ENCODE results near the gene IFNAR2. TPM values are rescaled to one million over a fixed set of nuclear protein-coding genes. Genes with fewer than 3 reads are reported as not detected.

Gene IFNAR2
- total and polyA plus RNA-seq, 2 experiments from 2014 or later = 16.8 to 18.2 TPM

DNA sequence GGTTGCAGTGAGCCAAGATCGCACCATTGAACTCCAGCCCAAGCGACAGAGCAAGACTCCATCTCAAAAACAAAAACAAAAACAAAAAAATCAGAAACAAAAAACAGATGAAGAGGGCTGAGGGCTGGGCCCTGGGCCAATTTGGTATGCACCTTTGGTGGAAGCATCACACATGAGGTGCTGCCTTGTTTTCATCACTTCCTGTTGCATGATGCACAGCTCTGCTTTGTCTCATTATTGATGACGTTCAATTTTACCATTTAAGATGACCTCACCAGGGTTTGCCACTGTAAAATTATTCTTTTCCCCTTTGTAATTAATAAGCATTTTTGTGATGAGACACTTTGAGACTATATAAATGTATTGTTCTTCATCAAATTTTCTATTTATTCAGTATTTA is 9.8 kb upstream of the IFNAR2 start:
- Mint-ChIP-seq H3K36me3 (ENCODE audit: low read depth) (no peaks in the 10 kb centered on the region; the same call in 2 of the 3 replicates), H3K4me3 (no peak overlapping the region), H3K9me3 (peaks cover 7% of the 10 kb centered on the region; the same call in 2 of the 3 replicates), H3K4me1 (peaks cover 16% of the 10 kb centered on the region), H3K27ac (no peak overlapping the region), H3K27me3 (ENCODE audit: insufficient read depth, low read depth, poor library complexity) (peaks cover 5% of the 10 kb centered on the region)
- H3F3A ChIP-seq (replicated peaks; ENCODE audit: low read depth) = no peaks in the 10 kb centered on the region
- DNase-seq (ENCODE audit: low spot score) (no peak), ATAC-seq (no peak)
- peaks cover 10% of the 10 kb centered on the region for H3K9me2 ChIP-seq (ENCODE audit: insufficient read depth)
- H4K20me1 ChIP-seq (replicated peaks; ENCODE audit: insufficient read depth) = no peaks in the 10 kb centered on the region
- H2AFZ ChIP-seq = no peak overlapping the region
- no peak overlapping the region for H3K4me2 ChIP-seq
- no peak overlapping the region for H3K4me3 ChIP-seq
- no peaks in the 10 kb centered on the region for H3K79me2 ChIP-seq (replicated peaks; ENCODE audit: insufficient read depth)
- TF ChIP-seq EZH2phosphoT487 (IDR thresholded peaks at IDR 0.05; ENCODE audit: unreplicated experiment) (no peak), STAT1 (IDR thresholded peaks at IDR 0.05; ENCODE audit: unreplicated experiment) (no peak), ZNF331 (CRISPR knock-in tag; IDR thresholded peaks at IDR 0.05; ENCODE audit: low read depth) (no peak), POLR2AphosphoS5 (IDR thresholded peaks at IDR 0.05; ENCODE audit: low read depth) (no peak), EZH2 (IDR thresholded peaks at IDR 0.05; ENCODE audit: low read depth, unreplicated experiment) (no peak), NANOG (IDR thresholded peaks at IDR 0.05; ENCODE audit: borderline replicate concordance) (no peak), REST (IDR thresholded peaks at IDR 0.05; ENCODE audit: unreplicated experiment) (no peak), CREB1 (CRISPR knock-in tag; IDR thresholded peaks at IDR 0.05; ENCODE audit: low read depth) (no peak), JUNB (IDR thresholded peaks at IDR 0.05; ENCODE audit: unreplicated experiment) (no peak), ZNF114 (CRISPR knock-in tag; IDR thresholded peaks at IDR 0.05) (no peak)
- TF ChIP-seq, protein P1, sequence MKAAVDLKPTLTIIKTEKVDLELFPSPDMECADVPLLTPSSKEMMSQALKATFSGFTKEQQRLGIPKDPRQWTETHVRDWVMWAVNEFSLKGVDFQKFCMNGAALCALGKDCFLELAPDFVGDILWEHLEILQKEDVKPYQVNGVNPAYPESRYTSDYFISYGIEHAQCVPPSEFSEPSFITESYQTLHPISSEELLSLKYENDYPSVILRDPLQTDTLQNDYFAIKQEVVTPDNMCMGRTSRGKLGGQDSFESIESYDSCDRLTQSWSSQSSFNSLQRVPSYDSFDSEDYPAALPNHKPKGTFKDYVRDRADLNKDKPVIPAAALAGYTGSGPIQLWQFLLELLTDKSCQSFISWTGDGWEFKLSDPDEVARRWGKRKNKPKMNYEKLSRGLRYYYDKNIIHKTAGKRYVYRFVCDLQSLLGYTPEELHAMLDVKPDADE (IDR thresholded peaks at IDR 0.05) = no peak
- TF ChIP-seq, protein P2, sequence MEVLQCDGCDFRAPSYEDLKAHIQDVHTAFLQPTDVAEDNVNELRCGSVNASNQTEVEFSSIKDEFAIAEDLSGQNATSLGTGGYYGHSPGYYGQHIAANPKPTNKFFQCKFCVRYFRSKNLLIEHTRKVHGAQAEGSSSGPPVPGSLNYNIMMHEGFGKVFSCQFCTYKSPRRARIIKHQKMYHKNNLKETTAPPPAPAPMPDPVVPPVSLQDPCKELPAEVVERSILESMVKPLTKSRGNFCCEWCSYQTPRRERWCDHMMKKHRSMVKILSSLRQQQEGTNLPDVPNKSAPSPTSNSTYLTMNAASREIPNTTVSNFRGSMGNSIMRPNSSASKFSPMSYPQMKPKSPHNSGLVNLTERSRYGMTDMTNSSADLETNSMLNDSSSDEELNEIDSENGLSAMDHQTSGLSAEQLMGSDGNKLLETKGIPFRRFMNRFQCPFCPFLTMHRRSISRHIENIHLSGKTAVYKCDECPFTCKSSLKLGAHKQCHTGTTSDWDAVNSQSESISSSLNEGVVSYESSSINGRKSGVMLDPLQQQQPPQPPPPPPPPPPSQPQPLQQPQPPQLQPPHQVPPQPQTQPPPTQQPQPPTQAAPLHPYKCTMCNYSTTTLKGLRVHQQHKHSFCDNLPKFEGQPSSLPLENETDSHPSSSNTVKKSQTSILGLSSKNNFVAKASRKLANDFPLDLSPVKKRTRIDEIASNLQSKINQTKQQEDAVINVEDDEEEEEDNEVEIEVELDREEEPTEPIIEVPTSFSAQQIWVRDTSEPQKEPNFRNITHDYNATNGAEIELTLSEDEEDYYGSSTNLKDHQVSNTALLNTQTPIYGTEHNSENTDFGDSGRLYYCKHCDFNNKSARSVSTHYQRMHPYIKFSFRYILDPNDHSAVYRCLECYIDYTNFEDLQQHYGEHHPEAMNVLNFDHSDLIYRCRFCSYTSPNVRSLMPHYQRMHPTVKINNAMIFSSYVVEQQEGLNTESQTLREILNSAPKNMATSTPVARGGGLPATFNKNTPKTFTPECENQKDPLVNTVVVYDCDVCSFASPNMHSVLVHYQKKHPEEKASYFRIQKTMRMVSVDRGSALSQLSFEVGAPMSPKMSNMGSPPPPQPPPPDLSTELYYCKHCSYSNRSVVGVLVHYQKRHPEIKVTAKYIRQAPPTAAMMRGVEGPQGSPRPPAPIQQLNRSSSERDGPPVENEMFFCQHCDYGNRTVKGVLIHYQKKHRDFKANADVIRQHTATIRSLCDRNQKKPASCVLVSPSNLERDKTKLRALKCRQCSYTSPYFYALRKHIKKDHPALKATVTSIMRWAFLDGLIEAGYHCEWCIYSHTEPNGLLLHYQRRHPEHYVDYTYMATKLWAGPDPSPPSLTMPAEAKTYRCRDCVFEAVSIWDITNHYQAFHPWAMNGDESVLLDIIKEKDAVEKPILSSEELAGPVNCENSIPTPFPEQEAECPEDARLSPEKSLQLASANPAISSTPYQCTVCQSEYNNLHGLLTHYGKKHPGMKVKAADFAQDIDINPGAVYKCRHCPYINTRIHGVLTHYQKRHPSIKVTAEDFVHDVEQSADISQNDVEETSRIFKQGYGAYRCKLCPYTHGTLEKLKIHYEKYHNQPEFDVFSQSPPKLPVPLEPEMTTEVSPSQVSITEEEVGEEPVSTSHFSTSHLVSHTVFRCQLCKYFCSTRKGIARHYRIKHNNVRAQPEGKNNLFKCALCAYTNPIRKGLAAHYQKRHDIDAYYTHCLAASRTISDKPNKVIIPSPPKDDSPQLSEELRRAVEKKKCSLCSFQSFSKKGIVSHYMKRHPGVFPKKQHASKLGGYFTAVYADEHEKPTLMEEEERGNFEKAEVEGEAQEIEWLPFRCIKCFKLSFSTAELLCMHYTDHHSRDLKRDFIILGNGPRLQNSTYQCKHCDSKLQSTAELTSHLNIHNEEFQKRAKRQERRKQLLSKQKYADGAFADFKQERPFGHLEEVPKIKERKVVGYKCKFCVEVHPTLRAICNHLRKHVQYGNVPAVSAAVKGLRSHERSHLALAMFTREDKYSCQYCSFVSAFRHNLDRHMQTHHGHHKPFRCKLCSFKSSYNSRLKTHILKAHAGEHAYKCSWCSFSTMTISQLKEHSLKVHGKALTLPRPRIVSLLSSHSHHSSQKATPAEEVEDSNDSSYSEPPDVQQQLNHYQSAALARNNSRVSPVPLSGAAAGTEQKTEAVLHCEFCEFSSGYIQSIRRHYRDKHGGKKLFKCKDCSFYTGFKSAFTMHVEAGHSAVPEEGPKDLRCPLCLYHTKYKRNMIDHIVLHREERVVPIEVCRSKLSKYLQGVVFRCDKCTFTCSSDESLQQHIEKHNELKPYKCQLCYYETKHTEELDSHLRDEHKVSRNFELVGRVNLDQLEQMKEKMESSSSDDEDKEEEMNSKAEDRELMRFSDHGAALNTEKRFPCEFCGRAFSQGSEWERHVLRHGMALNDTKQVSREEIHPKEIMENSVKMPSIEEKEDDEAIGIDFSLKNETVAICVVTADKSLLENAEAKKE (CRISPR knock-in tag; IDR thresholded peaks at IDR 0.05) = no peak
- TF ChIP-seq, protein P3, sequence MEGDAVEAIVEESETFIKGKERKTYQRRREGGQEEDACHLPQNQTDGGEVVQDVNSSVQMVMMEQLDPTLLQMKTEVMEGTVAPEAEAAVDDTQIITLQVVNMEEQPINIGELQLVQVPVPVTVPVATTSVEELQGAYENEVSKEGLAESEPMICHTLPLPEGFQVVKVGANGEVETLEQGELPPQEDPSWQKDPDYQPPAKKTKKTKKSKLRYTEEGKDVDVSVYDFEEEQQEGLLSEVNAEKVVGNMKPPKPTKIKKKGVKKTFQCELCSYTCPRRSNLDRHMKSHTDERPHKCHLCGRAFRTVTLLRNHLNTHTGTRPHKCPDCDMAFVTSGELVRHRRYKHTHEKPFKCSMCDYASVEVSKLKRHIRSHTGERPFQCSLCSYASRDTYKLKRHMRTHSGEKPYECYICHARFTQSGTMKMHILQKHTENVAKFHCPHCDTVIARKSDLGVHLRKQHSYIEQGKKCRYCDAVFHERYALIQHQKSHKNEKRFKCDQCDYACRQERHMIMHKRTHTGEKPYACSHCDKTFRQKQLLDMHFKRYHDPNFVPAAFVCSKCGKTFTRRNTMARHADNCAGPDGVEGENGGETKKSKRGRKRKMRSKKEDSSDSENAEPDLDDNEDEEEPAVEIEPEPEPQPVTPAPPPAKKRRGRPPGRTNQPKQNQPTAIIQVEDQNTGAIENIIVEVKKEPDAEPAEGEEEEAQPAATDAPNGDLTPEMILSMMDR (conservative IDR thresholded peaks at IDR 0.05; ENCODE audit: low read depth in 2 of 2) = no peak
- H3K27me3 ChIP-seq (ENCODE audit: insufficient read depth) = 0 out of 2 replicates have a peak, but pooled peaks cover 3% of the 10 kb centered on the region
- H3K4me1 ChIP-seq (ENCODE audit: insufficient read depth) = peaks cover 9% of the 10 kb centered on the region
- no peaks in the 10 kb centered on the region for H3K36me3 ChIP-seq (ENCODE audit: insufficient read depth)
- H3K27ac ChIP-seq (ENCODE audit: low read depth) = no peak overlapping the region
